Measurements from ENCODE around the gene ATP10A.

Gene ATP10A

GRCh38 chr15:25674913-25675312 lies 188.2 kb downstream of the ATP10A start:
- H3K36me3 ChIP-seq (ENCODE audit: control insufficient read depth, insufficient read depth, low read length), result no peaks in the 10 kb centered on the region
- H3K4me3 ChIP-seq (ENCODE audit: insufficient read depth, low read depth, low read length), result no peak overlapping the region
- H3K9me3 ChIP-seq (ENCODE audit: control insufficient read depth, low read length), result no peaks in the 10 kb centered on the region
- no peaks in the 10 kb centered on the region for H3K27me3 ChIP-seq (ENCODE audit: control insufficient read depth, insufficient read depth, low read length, poor library complexity, severe bottlenecking)
- H3K27ac ChIP-seq (ENCODE audit: insufficient read depth, low read depth, low read length, poor library complexity, severe bottlenecking), result no peak overlapping the region
- H3K4me1 ChIP-seq (ENCODE audit: control insufficient read depth, insufficient read depth, low read length), result peaks cover 30% of the 10 kb centered on the region
- WGBS, 2 experiments, result 91 to 92% methylated on average over 12 of the region's 12 CpGs

GRCh38 chr15:25673972-25674371 lies 189.2 kb downstream of the ATP10A start:
- H3K4me1 ChIP-seq (ENCODE audit: control insufficient read depth, insufficient read depth, low read length), result peaks cover 40% of the 10 kb centered on the region
- H3K9me3 ChIP-seq (ENCODE audit: control insufficient read depth, low read length), result no peaks in the 10 kb centered on the region
- no peak overlapping the region for H3K4me3 ChIP-seq (ENCODE audit: insufficient read depth, low read depth, low read length)
- H3K27me3 ChIP-seq (ENCODE audit: control insufficient read depth, insufficient read depth, low read length, poor library complexity, severe bottlenecking), result no peaks in the 10 kb centered on the region
- no peaks in the 10 kb centered on the region for H3K36me3 ChIP-seq (ENCODE audit: control insufficient read depth, insufficient read depth, low read length)
- WGBS, 2 experiments, result 94 to 95% methylated on average over 8 of the region's 8 CpGs
- H3K27ac ChIP-seq (ENCODE audit: insufficient read depth, low read depth, low read length, poor library complexity, severe bottlenecking), result no peak overlapping the region

- WGBS, 2 experiments, result 92% methylated on average over 9 of the region's 9 CpGs
- no peak overlapping the region for H3K27ac ChIP-seq (ENCODE audit: insufficient read depth, low read depth, low read length, poor library complexity, severe bottlenecking)
- no peaks in the 10 kb centered on the region for H3K36me3 ChIP-seq (ENCODE audit: control insufficient read depth, insufficient read depth, low read length)
- H3K4me3 ChIP-seq (ENCODE audit: insufficient read depth, low read depth, low read length), result no peak overlapping the region
- no peaks in the 10 kb centered on the region for H3K9me3 ChIP-seq (ENCODE audit: control insufficient read depth, low read length)
- H3K4me1 ChIP-seq (ENCODE audit: control insufficient read depth, insufficient read depth, low read length), result peaks cover 43% of the 10 kb centered on the region
- no peaks in the 10 kb centered on the region for H3K27me3 ChIP-seq (ENCODE audit: control insufficient read depth, insufficient read depth, low read length, poor library complexity, severe bottlenecking)
Measured at GRCh38 chr15:25673351-25673750, 189.8 kb downstream of the ATP10A start.

GRCh38 chr15:25671132-25671531 lies 192.0 kb downstream of the ATP10A start:
- no peaks in the 10 kb centered on the region for H3K27me3 ChIP-seq (ENCODE audit: control insufficient read depth, insufficient read depth, low read length, poor library complexity, severe bottlenecking)
- no peaks in the 10 kb centered on the region for H3K36me3 ChIP-seq (ENCODE audit: control insufficient read depth, insufficient read depth, low read length)
- WGBS, 2 experiments, result 30 to 31% methylated on average over 6 of the region's 6 CpGs
- H3K4me3 ChIP-seq (ENCODE audit: insufficient read depth, low read depth, low read length), result no peak overlapping the region
- H3K27ac ChIP-seq (ENCODE audit: insufficient read depth, low read depth, low read length, poor library complexity, severe bottlenecking), result no peak overlapping the region
- peaks cover 33% of the 10 kb centered on the region for H3K4me1 ChIP-seq (ENCODE audit: control insufficient read depth, insufficient read depth, low read length)
- no peaks in the 10 kb centered on the region for H3K9me3 ChIP-seq (ENCODE audit: control insufficient read depth, low read length)

- Histone ChIP-seq H3K27me3 (ENCODE audit: control insufficient read depth, insufficient read depth, low read length, poor library complexity, severe bottlenecking) (no peaks in the 10 kb centered on the region), H3K4me3 (ENCODE audit: insufficient read depth, low read depth, low read length) (peak overlapping the region; percentile 16), H3K27ac (ENCODE audit: insufficient read depth, low read depth, low read length, poor library complexity, severe bottlenecking) (peak overlapping the region; percentile 92), H3K36me3 (ENCODE audit: control insufficient read depth, insufficient read depth, low read length) (no peaks in the 10 kb centered on the region), H3K4me1 (ENCODE audit: control insufficient read depth, insufficient read depth, low read length) (peaks cover 33% of the 10 kb centered on the region), H3K9me3 (ENCODE audit: control insufficient read depth, low read length) (no peaks in the 10 kb centered on the region)
- 0 to 20% methylated on average over 2 to 5 of the region's 6 CpGs for whole genome bisulfite sequencing, 2 experiments
Measured at GRCh38 chr15:25670621-25671020, 192.5 kb downstream of the ATP10A start.

- Histone ChIP-seq H3K4me1 (ENCODE audit: control insufficient read depth, insufficient read depth, low read length) (peaks cover 33% of the 10 kb centered on the region), H3K27me3 (ENCODE audit: control insufficient read depth, insufficient read depth, low read length, poor library complexity, severe bottlenecking) (no peaks in the 10 kb centered on the region), H3K9me3 (ENCODE audit: control insufficient read depth, low read length) (no peaks in the 10 kb centered on the region), H3K27ac (ENCODE audit: insufficient read depth, low read depth, low read length, poor library complexity, severe bottlenecking) (peak overlapping the region; percentile 92), H3K4me3 (ENCODE audit: insufficient read depth, low read depth, low read length) (peak overlapping the region; percentile 13), H3K36me3 (ENCODE audit: control insufficient read depth, insufficient read depth, low read length) (no peaks in the 10 kb centered on the region)
- WGBS, 2 experiments, result 1% methylated on average over 15 of the region's 15 CpGs
Measured at GRCh38 chr15:25670025-25670554, 193.0 kb downstream of the ATP10A start.

GRCh38 chr15:25668901-25669300 lies 194.2 kb downstream of the ATP10A start:
- peaks cover 33% of the 10 kb centered on the region for H3K4me1 ChIP-seq (ENCODE audit: control insufficient read depth, insufficient read depth, low read length)
- H3K27me3 ChIP-seq (ENCODE audit: control insufficient read depth, insufficient read depth, low read length, poor library complexity, severe bottlenecking), result no peaks in the 10 kb centered on the region
- H3K4me3 ChIP-seq (ENCODE audit: insufficient read depth, low read depth, low read length), result no peak overlapping the region
- H3K36me3 ChIP-seq (ENCODE audit: control insufficient read depth, insufficient read depth, low read length), result no peaks in the 10 kb centered on the region
- H3K27ac ChIP-seq (ENCODE audit: insufficient read depth, low read depth, low read length, poor library complexity, severe bottlenecking), result no peak overlapping the region
- WGBS, 2 experiments, result 83 to 84% methylated on average over 4 of the region's 4 CpGs
- H3K9me3 ChIP-seq (ENCODE audit: control insufficient read depth, low read length), result no peaks in the 10 kb centered on the region

- Histone ChIP-seq H3K4me3 (ENCODE audit: insufficient read depth, low read depth, low read length) (no peak overlapping the region), H3K9me3 (ENCODE audit: control insufficient read depth, low read length) (no peaks in the 10 kb centered on the region), H3K27ac (ENCODE audit: insufficient read depth, low read depth, low read length, poor library complexity, severe bottlenecking) (no peak overlapping the region), H3K27me3 (ENCODE audit: control insufficient read depth, insufficient read depth, low read length, poor library complexity, severe bottlenecking) (no peaks in the 10 kb centered on the region), H3K36me3 (ENCODE audit: control insufficient read depth, insufficient read depth, low read length) (no peaks in the 10 kb centered on the region), H3K4me1 (ENCODE audit: control insufficient read depth, insufficient read depth, low read length) (peaks cover 33% of the 10 kb centered on the region)
- WGBS, 2 experiments, result 87 to 89% methylated on average over 11 of the region's 11 CpGs
Measured at GRCh38 chr15:25668236-25668795, 194.8 kb downstream of the ATP10A start.

- H3K9me3 ChIP-seq (ENCODE audit: control insufficient read depth, low read length), result no peaks in the 10 kb centered on the region
- no peak overlapping the region for H3K27ac ChIP-seq (ENCODE audit: insufficient read depth, low read depth, low read length, poor library complexity, severe bottlenecking)
- 89 to 90% methylated on average over 13 of the region's 13 CpGs for WGBS, 2 experiments
Measured at GRCh38 chr15:25667829-25668228, 195.3 kb downstream of the ATP10A start.

GRCh38 chr15:25665913-25666312 lies 197.2 kb downstream of the ATP10A start:
- Histone ChIP-seq H3K4me1 (ENCODE audit: control insufficient read depth, insufficient read depth, low read length) (peaks cover 32% of the 10 kb centered on the region), H3K4me3 (ENCODE audit: insufficient read depth, low read depth, low read length) (no peak overlapping the region), H3K27me3 (ENCODE audit: control insufficient read depth, insufficient read depth, low read length, poor library complexity, severe bottlenecking) (no peaks in the 10 kb centered on the region), H3K36me3 (ENCODE audit: control insufficient read depth, insufficient read depth, low read length) (no peaks in the 10 kb centered on the region), H3K27ac (ENCODE audit: insufficient read depth, low read depth, low read length, poor library complexity, severe bottlenecking) (no peak overlapping the region), H3K9me3 (ENCODE audit: control insufficient read depth, low read length) (no peaks in the 10 kb centered on the region)
- 89 to 93% methylated on average over 3 of the region's 3 CpGs for WGBS, 2 experiments

More at GRCh38 chr15:25667829-25668228, 195.3 kb downstream of the ATP10A start:
- no peak overlapping the region for H3K4me3 ChIP-seq (ENCODE audit: insufficient read depth, low read depth, low read length)
- H3K4me1 ChIP-seq (ENCODE audit: control insufficient read depth, insufficient read depth, low read length), result peaks cover 33% of the 10 kb centered on the region
- no peaks in the 10 kb centered on the region for H3K27me3 ChIP-seq (ENCODE audit: control insufficient read depth, insufficient read depth, low read length, poor library complexity, severe bottlenecking)
- H3K36me3 ChIP-seq (ENCODE audit: control insufficient read depth, insufficient read depth, low read length), result no peaks in the 10 kb centered on the region
